GM23338 (cell line): ENCODE data around the gene CHAD. TPM values are rescaled to one million over a fixed set of nuclear protein-coding genes. Genes with fewer than 3 reads are reported as not detected.

Source experiments
- ATAC-seq: fragments of 200-7000 bp; cut with Tn5 transposase; 3 replicates; pipeline ENCODE4 v1.9.1; 2020
- DNase-seq: peaks from one replicate; pipeline ENCODE4 v3.0.0-alpha.2; 2015; ENCODE audit warnings: low spot score
- H2AFZ ChIP-seq: fragments of 200-600 bp; sonication (generic); 2 replicates; pipeline ENCODE4 v1.8.0; 2016; ENCODE audit warnings: antibody characterized with exemption, mild to moderate bottlenecking, moderate library complexity
- H3F3A ChIP-seq: fragments of 200-600 bp; sonication (generic); replicated peaks from 2 replicates; pipeline ENCODE4 v1.8.0; 2017; ENCODE audit warnings: antibody characterized with exemption, mixed run types, low read depth
- H3K27ac ChIP-seq: fragments of 200-600 bp; sonication (generic); 2 replicates; pipeline ENCODE4 v1.6.1; 2016; ENCODE audit warnings: low read depth
- H3K27me3 ChIP-seq: fragments of 200-600 bp; sonication (generic); 2 replicates; pipeline ENCODE4 v1.8.0; 2016; ENCODE audit warnings: mild to moderate bottlenecking, mixed run types, moderate library complexity; ENCODE audit not compliant: insufficient read depth
- H3K36me3 ChIP-seq: fragments of 200-600 bp; sonication (generic); 2 replicates; pipeline ENCODE4 v1.8.0; 2016; ENCODE audit warnings: mild to moderate bottlenecking; ENCODE audit not compliant: insufficient read depth
- H3K4me1 ChIP-seq: fragments of 200-600 bp; sonication (generic); 2 replicates; pipeline ENCODE4 v1.8.0; 2016; ENCODE audit warnings: mild to moderate bottlenecking, moderate library complexity; ENCODE audit not compliant: insufficient read depth
- H3K4me2 ChIP-seq: fragments of 200-600 bp; sonication (generic); 2 replicates; pipeline ENCODE4 v1.7.1; 2017; ENCODE audit warnings: mixed run types
- H3K4me3 ChIP-seq: fragments of 200-600 bp; sonication (generic); 2 replicates; pipeline ENCODE4 v1.6.1; 2016; ENCODE audit warnings: mixed run types
- H3K79me2 ChIP-seq: fragments of 200-600 bp; sonication (generic); replicated peaks from 2 replicates; pipeline ENCODE4 v1.8.0; 2017; ENCODE audit warnings: mild to moderate bottlenecking; ENCODE audit not compliant: insufficient read depth
- H3K9me2 ChIP-seq: fragments of 200-600 bp; sonication (generic); 2 replicates; pipeline ENCODE4 v1.8.0; 2017; ENCODE audit not compliant: insufficient read depth
- H4K20me1 ChIP-seq: fragments of 200-600 bp; sonication (generic); replicated peaks from 2 replicates; pipeline ENCODE4 v1.8.0; 2017; ENCODE audit warnings: mild to moderate bottlenecking; ENCODE audit not compliant: insufficient read depth
- H3K27ac Mint-ChIP-seq: 2 replicates; pipeline ENCODE4 v1.8.0; 2020; ENCODE audit warnings: inconsistent platforms, mild to moderate bottlenecking, moderate library complexity, mixed read lengths
- H3K27me3 Mint-ChIP-seq: 3 replicates; pipeline ENCODE4 v1.8.0; 2022; ENCODE audit warnings: low read depth, mild to moderate bottlenecking, moderate library complexity, mixed read lengths, inconsistent platforms; ENCODE audit not compliant: insufficient read depth, poor library complexity
- H3K36me3 Mint-ChIP-seq: 3 replicates; pipeline ENCODE4 v1.8.0; 2021; ENCODE audit warnings: low read depth, mild to moderate bottlenecking, inconsistent platforms, moderate library complexity, mixed read lengths
- H3K4me1 Mint-ChIP-seq: 3 replicates; pipeline ENCODE4 v1.8.0; 2020; ENCODE audit warnings: mild to moderate bottlenecking, inconsistent platforms, mixed read lengths
- H3K4me3 Mint-ChIP-seq: 3 replicates; pipeline ENCODE4 v1.8.0; 2021; ENCODE audit warnings: moderate library complexity, mild to moderate bottlenecking, inconsistent platforms, mixed read lengths
- H3K9me3 Mint-ChIP-seq: 3 replicates; pipeline ENCODE4 v1.8.0; 2020; ENCODE audit warnings: moderate library complexity, mild to moderate bottlenecking, inconsistent platforms, mixed read lengths
- CREB1 ChIP-seq: fragments of 250-450 bp; sonication (Bioruptor Pico); IDR thresholded peaks from 2 replicates; pipeline ENCODE4 v1.5.0; 2020; ENCODE audit warnings: low read depth, mild to moderate bottlenecking, moderate library complexity
- CTCF ChIP-seq, 2 experiments: fragments of 200-600 bp in 1 of 2; sonication (generic) in 1 of 2; conservative IDR thresholded peaks; 2 replicates each; pipeline versions ENCODE4 v1.5.1 to v1.6.1; 2016 to 2017; ENCODE audit warnings: antibody characterized with exemption in 2 of 2, low read depth in 2 of 2, mild to moderate bottlenecking in 2 of 2, moderate library complexity in 1 of 2
- ETS1 ChIP-seq: IDR thresholded peaks from 2 replicates; pipeline ENCODE4 v1.6.1; 2016; ENCODE audit warnings: antibody characterized with exemption
- EZH2 ChIP-seq: fragments of 200-600 bp; sonication (generic); IDR thresholded peaks from one replicate; pipeline ENCODE4 v1.8.0; 2017; ENCODE audit warnings: antibody characterized with exemption, mild to moderate bottlenecking, low read depth; ENCODE audit not compliant: unreplicated experiment
- EZH2phosphoT487 ChIP-seq: fragments of 200-600 bp; sonication (generic); IDR thresholded peaks from one replicate; pipeline ENCODE4 v1.8.1; 2018; ENCODE audit warnings: antibody characterized with exemption; ENCODE audit not compliant: unreplicated experiment
- JUNB ChIP-seq: IDR thresholded peaks from one replicate; pipeline ENCODE4 v1.6.1; 2016; ENCODE audit warnings: antibody characterized with exemption; ENCODE audit not compliant: unreplicated experiment
- NANOG ChIP-seq: IDR thresholded peaks from 2 replicates; pipeline ENCODE4 v1.6.1; 2016; ENCODE audit warnings: antibody characterized with exemption, borderline replicate concordance
- POLR2AphosphoS5 ChIP-seq: IDR thresholded peaks from 2 replicates; pipeline ENCODE4 v1.6.1; 2016; ENCODE audit warnings: antibody characterized with exemption, low read depth
- REST ChIP-seq: IDR thresholded peaks from one replicate; pipeline ENCODE4 v1.6.1; 2018; ENCODE audit warnings: antibody characterized with exemption; ENCODE audit not compliant: unreplicated experiment
- STAT1 ChIP-seq: IDR thresholded peaks from one replicate; pipeline ENCODE4 v1.6.1; 2016; ENCODE audit warnings: antibody characterized with exemption; ENCODE audit not compliant: unreplicated experiment
- ZNF114 ChIP-seq: fragments of 250-450 bp; sonication (Bioruptor Pico); IDR thresholded peaks from 2 replicates; pipeline ENCODE4 v1.5.0; 2020; ENCODE audit warnings: mild to moderate bottlenecking, moderate library complexity
- ZNF331 ChIP-seq: fragments of 250-450 bp; sonication (Bioruptor Pico); IDR thresholded peaks from 2 replicates; pipeline ENCODE4 v1.5.0; 2020; ENCODE audit warnings: low read depth, mild to moderate bottlenecking, moderate library complexity
- ZNF462 ChIP-seq: fragments of 250-450 bp; sonication (Bioruptor Pico); IDR thresholded peaks from 2 replicates; pipeline ENCODE4 v1.5.0; 2020; ENCODE audit warnings: mild to moderate bottlenecking, moderate library complexity
- polyA plus RNA-seq: library from polyadenylated mRNA; unstranded; fragments of >200 nt; fragmentation: Nextera tagmentation; extraction: Ambion mirVana; gene quantifications from 2 replicates; pipeline ENCODE4 v1.2.1, GENCODE V29; 2016
- total RNA-seq: library from RNA; depleted of rRNA; stranded (reverse); fragments of >200 nt; shearing (Covaris generic); gene quantifications from 2 replicates; pipeline ENCODE4 v1.2.3, GENCODE V29; 2014

Gene CHAD
- total and polyA plus RNA-seq, 2 experiments from 2014 or later = 0.18 TPM; not detected in 1

GRCh38 chr17:50483266-50483665 lies 14.6 kb upstream of the CHAD start:
- DNase-seq (no peak), ATAC-seq (no peak)
- H3K9me2 ChIP-seq = no peaks in the 10 kb centered on the region
- Mint-ChIP-seq H3K9me3 (no peaks in the 10 kb centered on the region), H3K4me3 (no peak overlapping the region), H3K27me3 (peaks cover 12% of the 10 kb centered on the region), H3K36me3 (peaks cover 34% of the 10 kb centered on the region), H3K4me1 (peaks cover 8% of the 10 kb centered on the region; the same call in 2 of the 3 replicates), H3K27ac (no peak overlapping the region)
- H3K4me1 ChIP-seq = peaks cover 6% of the 10 kb centered on the region; the same call in 1 of the 2 replicates
- H3F3A ChIP-seq = 0 out of 2 replicates have a peak, but pooled peaks cover 5% of the 10 kb centered on the region
- H3K79me2 ChIP-seq = no peaks in the 10 kb centered on the region
- H2AFZ ChIP-seq = no peak overlapping the region
- H4K20me1 ChIP-seq = no peaks in the 10 kb centered on the region
- no peak overlapping the region for H3K4me2 ChIP-seq
- TF ChIP-seq ETS1 (no peak), CTCF (conservative IDR thresholded peaks at IDR 0.05; ENCODE audit: low read depth in 2 of 2) (no peak), ZNF114 (CRISPR knock-in tag) (no peak), ZNF462 (CRISPR knock-in tag) (no peak), ZNF331 (CRISPR knock-in tag) (no peak), CREB1 (CRISPR knock-in tag) (no peak), POLR2AphosphoS5 (no peak), EZH2phosphoT487 (no peak), NANOG (no peak), JUNB (no peak), REST (no peak), EZH2 (no peak), STAT1 (no peak)
- no peaks in the 10 kb centered on the region for H3K27me3 ChIP-seq
- no peak overlapping the region for H3K27ac ChIP-seq
- no peak overlapping the region for H3K4me3 ChIP-seq
- H3K36me3 ChIP-seq = no peaks in the 10 kb centered on the region
